Neural progenitor cell (in vitro differentiated cells): Measurements from ENCODE around the gene KIRREL3. TPM values are rescaled to one million over a fixed set of nuclear protein-coding genes. Genes with fewer than 3 reads are reported as not detected.
A peak's percentile ranks its signal among the peaks of the same experiment; 100 is the strongest.

Source experiments
- DNase-seq: peaks from one replicate; pipeline ENCODE4 v3.0.0-alpha.2; 2016; ENCODE audit warnings: low spot score
- H2AFZ ChIP-seq: fragments of 200-600 bp; sonication (generic); replicated peaks from 2 replicates; pipeline ENCODE4 v1.6.1; 2016; ENCODE audit warnings: antibody characterized with exemption
- H3F3A ChIP-seq: fragments of 200-600 bp; sonication (generic); 2 replicates; pipeline ENCODE4 v1.6.1; 2016; ENCODE audit warnings: antibody characterized with exemption, low read depth
- H3K27ac ChIP-seq: fragments of 200-600 bp; sonication (generic); 2 replicates; pipeline ENCODE4 v1.5.1; 2016; ENCODE audit warnings: mild to moderate bottlenecking
- H3K27me3 ChIP-seq: fragments of 200-600 bp; sonication (generic); 2 replicates; pipeline ENCODE4 v1.6.1; 2016; ENCODE audit warnings: mild to moderate bottlenecking, moderate library complexity
- H3K36me3 ChIP-seq: fragments of 200-600 bp; sonication (generic); 2 replicates; pipeline ENCODE4 v1.5.1; 2016
- H3K4me1 ChIP-seq: fragments of 200-600 bp; sonication (generic); 2 replicates; pipeline ENCODE4 v1.6.1; 2016; ENCODE audit warnings: mixed run types
- H3K4me2 ChIP-seq: fragments of 200-600 bp; sonication (generic); 2 replicates; pipeline ENCODE4 v1.6.1; 2016
- H3K4me3 ChIP-seq: fragments of 200-600 bp; sonication (generic); 2 replicates; pipeline ENCODE4 v1.5.1; 2016
- H3K79me2 ChIP-seq: fragments of 200-600 bp; sonication (generic); 2 replicates; pipeline ENCODE4 v1.6.1; 2016; ENCODE audit warnings: low read depth
- H3K9ac ChIP-seq: fragments of 200-600 bp; sonication (generic); 2 replicates; pipeline ENCODE4 v1.6.1; 2016
- H3K9me3 ChIP-seq: fragments of 200-600 bp; sonication (generic); 2 replicates; pipeline ENCODE4 v1.5.1; 2016; ENCODE audit warnings: low read depth
- H4K20me1 ChIP-seq: fragments of 200-600 bp; sonication (generic); 2 replicates; pipeline ENCODE4 v1.6.1; 2016; ENCODE audit warnings: low read depth
- H3K27ac Mint-ChIP-seq: 3 replicates; pipeline ENCODE4 v1.8.0; 2021; ENCODE audit warnings: mixed read lengths
- H3K27me3 Mint-ChIP-seq: 2 replicates; pipeline ENCODE4 v1.8.0; 2022; ENCODE audit warnings: low read depth, mild to moderate bottlenecking, inconsistent platforms, moderate library complexity, mixed read lengths; ENCODE audit not compliant: insufficient read depth
- H3K36me3 Mint-ChIP-seq: 3 replicates; pipeline ENCODE4 v1.8.0; 2021; ENCODE audit warnings: mixed read lengths
- H3K4me1 Mint-ChIP-seq: 3 replicates; pipeline ENCODE4 v1.8.0; 2021; ENCODE audit warnings: mixed read lengths
- H3K4me3 Mint-ChIP-seq: 3 replicates; pipeline ENCODE4 v1.8.0; 2021; ENCODE audit warnings: mild to moderate bottlenecking, moderate library complexity, mixed read lengths
- H3K9me3 Mint-ChIP-seq: 3 replicates; pipeline ENCODE4 v1.8.0; 2020; ENCODE audit warnings: mixed read lengths
- CTCF ChIP-seq: fragments of 200-600 bp; sonication (generic); IDR thresholded peaks from 2 replicates; pipeline ENCODE4 v1.5.1; 2017; ENCODE audit warnings: antibody characterized with exemption, mild to moderate bottlenecking
- EZH2 ChIP-seq: fragments of 200-600 bp; sonication (generic); IDR thresholded peaks from 2 replicates; pipeline ENCODE4 v1.6.1; 2017; ENCODE audit warnings: antibody characterized with exemption, mild to moderate bottlenecking, moderate library complexity
- EZH2phosphoT487 ChIP-seq: fragments of 200-600 bp; sonication (generic); IDR thresholded peaks from 2 replicates; pipeline ENCODE4 v1.6.1; 2017; ENCODE audit warnings: antibody characterized with exemption
- total RNA-seq: library from RNA; depleted of rRNA; stranded (reverse); fragments of >200 nt; gene quantifications from 2 replicates; pipeline ENCODE4 v1.2.3, GENCODE V29; 2015; ENCODE audit warnings: low replicate concordance

KIRREL3 gene
- total RNA-seq, 1 donor from 2014 or later: 1.1 TPM

GRCh38 chr11:126588630-126589491 lies 411.7 kb downstream of the KIRREL3 start:
- Mint-ChIP-seq H3K9me3 (no peaks in the 10 kb centered on the region), H3K27me3 (peaks cover 2% of the 10 kb centered on the region), H3K4me3 (no peak overlapping the region), H3K4me1 (peaks cover 46% of the 10 kb centered on the region), H3K27ac (no peak overlapping the region), H3K36me3 (no peaks in the 10 kb centered on the region)
- Histone ChIP-seq H3K4me1 (peaks cover 52% of the 10 kb centered on the region), H3K79me2 (no peaks in the 10 kb centered on the region), H3K27ac (no peak overlapping the region), H4K20me1 (no peaks in the 10 kb centered on the region), H3K27me3 (no peaks in the 10 kb centered on the region), H3K9ac (no peak overlapping the region), H2AFZ (no peak overlapping the region), H3K4me2 (peak overlapping the region; percentile 45), H3K9me3 (no peaks in the 10 kb centered on the region), H3K4me3 (no peak overlapping the region), H3K36me3 (no peaks in the 10 kb centered on the region), H3F3A (peaks cover 19% of the 10 kb centered on the region)
- DNase-seq: no peak
- TF ChIP-seq EZH2 (no peak), EZH2phosphoT487 (no peak), CTCF (no peak)

DNA sequence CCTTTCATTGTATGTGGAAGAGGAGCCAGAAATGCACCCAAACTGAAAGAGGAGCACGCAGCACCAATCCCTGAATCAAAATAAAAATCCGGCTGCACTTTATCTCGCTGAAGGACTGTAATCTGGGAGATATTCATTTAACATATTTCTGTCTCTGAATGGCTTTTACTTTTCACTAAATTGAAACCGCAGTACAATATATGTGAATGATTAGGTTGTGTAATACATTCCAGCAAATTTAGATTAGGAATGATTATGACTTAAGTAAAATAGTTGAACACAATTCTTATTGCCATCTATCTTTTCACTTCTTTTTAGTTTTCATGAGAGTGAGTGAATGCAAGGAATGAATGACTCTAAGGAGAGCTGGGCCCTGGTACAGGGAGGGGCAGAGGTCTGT lies 413.0 kb downstream of the KIRREL3 start:
- Histone ChIP-seq H3K4me3 (no peak overlapping the region), H3K9me3 (no peaks in the 10 kb centered on the region), H3K27ac (no peak overlapping the region), H2AFZ (no peak overlapping the region), H3K79me2 (no peaks in the 10 kb centered on the region), H3F3A (peaks cover 18% of the 10 kb centered on the region), H4K20me1 (no peaks in the 10 kb centered on the region), H3K4me2 (no peak overlapping the region), H3K4me1 (peaks cover 42% of the 10 kb centered on the region), H3K9ac (no peak overlapping the region), H3K27me3 (no peaks in the 10 kb centered on the region), H3K36me3 (no peaks in the 10 kb centered on the region)
- TF ChIP-seq EZH2phosphoT487 (no peak), CTCF (no peak), EZH2 (no peak)
- peaks cover 45% of the 10 kb centered on the region for H3K4me1 Mint-ChIP-seq
- no peaks in the 10 kb centered on the region for H3K9me3 Mint-ChIP-seq
- H3K27me3 Mint-ChIP-seq: peaks cover 2% of the 10 kb centered on the region
- no peak overlapping the region for H3K27ac Mint-ChIP-seq
- H3K36me3 Mint-ChIP-seq: no peaks in the 10 kb centered on the region
- H3K4me3 Mint-ChIP-seq: no peak overlapping the region
- DNase-seq: no peak

GRCh38 chr11:126585774-126586491 lies 414.6 kb downstream of the KIRREL3 start:
- Histone ChIP-seq H4K20me1 (no peaks in the 10 kb centered on the region), H3K4me2 (peak overlapping the region; percentile 61), H3K36me3 (no peaks in the 10 kb centered on the region), H3K27me3 (no peaks in the 10 kb centered on the region), H3K27ac (no peak overlapping the region), H2AFZ (peak overlapping the region; percentile 74), H3F3A (peaks cover 16% of the 10 kb centered on the region), H3K4me3 (no peak overlapping the region), H3K4me1 (peaks cover 43% of the 10 kb centered on the region), H3K9ac (no peak overlapping the region), H3K79me2 (no peaks in the 10 kb centered on the region), H3K9me3 (no peaks in the 10 kb centered on the region)
- TF ChIP-seq CTCF (no peak), EZH2phosphoT487 (no peak), EZH2 (no peak)
- Mint-ChIP-seq H3K27me3 (no peaks in the 10 kb centered on the region), H3K36me3 (no peaks in the 10 kb centered on the region), H3K4me1 (peaks cover 46% of the 10 kb centered on the region), H3K4me3 (no peak overlapping the region), H3K27ac (no peak overlapping the region), H3K9me3 (no peaks in the 10 kb centered on the region)
- peak; percentile 58 for DNase-seq
